AG04449 (cell line): Measurements from ENCODE around the gene ZKSCAN4.

Experiments
- CTCF ChIA-PET: fragments of 350-600 bp; formaldehyde crosslinking; extraction: SDS; loops from one replicate; lab custom pipeline; 2021; ENCODE audit warnings: antibody characterized with exemption; lab: Yijun Ruan, JAX
- POLR2A ChIA-PET: fragments of 400-600, 350-600 bp; formaldehyde crosslinking; extraction: SDS; loops from one replicate; lab custom pipeline; 2020; ENCODE audit warnings: antibody characterized with exemption, inconsistent platforms; lab: Yijun Ruan, JAX
- DNase-seq: peaks from one replicate; pipeline ENCODE4 v3.0.0-alpha.2; 2010; ENCODE audit warnings: low read depth, low spot score
- H3K4me3 ChIP-seq: 2 replicates; pipeline ENCODE4 v1.5.1; 2011; ENCODE audit warnings: low read depth, mild to moderate bottlenecking, control low read depth, low read length
- TF ChIP-seq, protein P1 (sequence below): IDR thresholded peaks from one replicate; pipeline ENCODE4 v1.5.1; 2011; ENCODE audit warnings: mild to moderate bottlenecking, moderate library complexity, low read length, control low read depth, inconsistent platforms; ENCODE audit not compliant: insufficient read depth; ENCODE audit errors: missing control alignments

Gene ZKSCAN4

DNA sequence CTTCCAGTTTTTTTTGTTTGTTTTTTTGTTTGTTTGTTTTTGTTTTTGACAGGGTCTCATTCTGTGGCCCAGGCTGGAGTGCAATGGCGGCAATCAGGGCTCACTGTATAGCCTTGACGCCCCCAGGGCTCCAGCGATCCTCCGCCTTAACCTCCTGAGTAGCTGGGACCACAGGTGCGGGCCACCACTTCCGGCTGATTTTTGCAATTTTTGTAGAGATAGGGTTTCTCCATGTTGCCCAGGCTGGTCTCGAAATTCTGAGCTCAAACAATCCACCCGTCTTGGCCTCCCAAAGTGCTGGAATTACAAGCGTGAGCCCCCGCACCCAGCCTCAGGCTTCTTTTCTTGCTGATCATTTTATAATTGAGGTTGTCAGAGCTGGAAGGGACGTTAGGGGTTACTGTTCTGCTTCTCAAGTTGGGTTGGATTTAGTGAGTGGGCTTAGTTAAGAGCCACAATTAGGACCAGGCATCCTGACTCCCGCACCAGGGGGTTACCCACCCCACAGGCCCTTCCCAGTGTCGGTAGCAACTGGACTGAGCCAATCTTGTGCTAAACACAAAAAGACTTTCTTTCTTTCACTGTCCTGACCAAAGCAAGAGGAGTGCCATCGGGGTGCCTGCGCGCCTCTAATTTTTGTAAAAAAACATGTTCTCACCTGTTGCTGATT is 40.1 kb downstream of the ZKSCAN4 start:
- CTCF ChIA-PET: interaction anchor here (1.6 kb wide), 1 partner anchor 22 kb away, joined by 4 read pairs; no protein-coding TSS in a partner anchor
- DNase-seq: no peak

DNA sequence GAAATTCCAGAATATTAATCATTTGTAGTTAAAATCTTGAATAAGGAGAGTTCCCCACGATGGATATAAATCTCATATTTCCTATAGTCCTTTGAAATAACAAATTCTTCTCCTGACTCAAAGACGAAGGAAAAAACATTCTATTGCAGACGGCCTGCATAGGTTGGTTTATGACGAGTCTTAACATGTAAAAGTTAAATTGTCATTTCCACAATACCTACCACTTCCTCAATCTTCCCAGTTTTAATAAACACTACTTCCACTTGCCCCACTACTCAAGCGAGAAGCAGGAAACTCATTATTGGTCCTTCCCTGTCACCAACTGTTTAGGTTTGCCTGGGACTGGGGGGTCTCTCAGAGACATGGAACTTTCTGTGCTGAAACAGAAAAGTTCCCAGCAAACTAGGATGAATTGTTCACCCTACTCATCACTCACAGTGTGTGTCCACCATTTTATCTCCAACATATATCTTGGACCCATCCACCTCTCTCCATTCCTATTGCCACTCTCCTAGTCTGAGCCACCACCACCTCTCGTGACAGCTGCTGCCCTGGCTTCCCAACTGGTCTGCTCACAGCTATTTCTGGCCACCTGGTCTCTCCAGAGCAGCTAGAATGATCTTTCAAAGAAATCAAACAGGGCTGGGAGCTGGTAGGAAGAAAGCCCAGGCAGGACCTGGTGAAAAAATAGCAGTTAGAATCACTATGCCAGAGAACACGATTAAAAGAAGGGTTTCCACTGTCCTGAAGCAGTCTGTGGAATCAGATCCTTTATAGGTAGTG is 42.1 kb downstream of the ZKSCAN4 start:
- ChIA-PET POLR2A (no interaction called here), CTCF (no interaction called here)
- no peak overlapping the region for H3K4me3 ChIP-seq
- no peak for DNase-seq
- TF ChIP-seq, protein P1, sequence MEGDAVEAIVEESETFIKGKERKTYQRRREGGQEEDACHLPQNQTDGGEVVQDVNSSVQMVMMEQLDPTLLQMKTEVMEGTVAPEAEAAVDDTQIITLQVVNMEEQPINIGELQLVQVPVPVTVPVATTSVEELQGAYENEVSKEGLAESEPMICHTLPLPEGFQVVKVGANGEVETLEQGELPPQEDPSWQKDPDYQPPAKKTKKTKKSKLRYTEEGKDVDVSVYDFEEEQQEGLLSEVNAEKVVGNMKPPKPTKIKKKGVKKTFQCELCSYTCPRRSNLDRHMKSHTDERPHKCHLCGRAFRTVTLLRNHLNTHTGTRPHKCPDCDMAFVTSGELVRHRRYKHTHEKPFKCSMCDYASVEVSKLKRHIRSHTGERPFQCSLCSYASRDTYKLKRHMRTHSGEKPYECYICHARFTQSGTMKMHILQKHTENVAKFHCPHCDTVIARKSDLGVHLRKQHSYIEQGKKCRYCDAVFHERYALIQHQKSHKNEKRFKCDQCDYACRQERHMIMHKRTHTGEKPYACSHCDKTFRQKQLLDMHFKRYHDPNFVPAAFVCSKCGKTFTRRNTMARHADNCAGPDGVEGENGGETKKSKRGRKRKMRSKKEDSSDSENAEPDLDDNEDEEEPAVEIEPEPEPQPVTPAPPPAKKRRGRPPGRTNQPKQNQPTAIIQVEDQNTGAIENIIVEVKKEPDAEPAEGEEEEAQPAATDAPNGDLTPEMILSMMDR: no peak

More for the DNA sequence above, 40.1 kb downstream of the ZKSCAN4 start:
- peak overlapping the region; percentile 59 for H3K4me3 ChIP-seq
- TF ChIP-seq, protein P1: no peak
- POLR2A ChIA-PET: no interaction called here

DNA sequence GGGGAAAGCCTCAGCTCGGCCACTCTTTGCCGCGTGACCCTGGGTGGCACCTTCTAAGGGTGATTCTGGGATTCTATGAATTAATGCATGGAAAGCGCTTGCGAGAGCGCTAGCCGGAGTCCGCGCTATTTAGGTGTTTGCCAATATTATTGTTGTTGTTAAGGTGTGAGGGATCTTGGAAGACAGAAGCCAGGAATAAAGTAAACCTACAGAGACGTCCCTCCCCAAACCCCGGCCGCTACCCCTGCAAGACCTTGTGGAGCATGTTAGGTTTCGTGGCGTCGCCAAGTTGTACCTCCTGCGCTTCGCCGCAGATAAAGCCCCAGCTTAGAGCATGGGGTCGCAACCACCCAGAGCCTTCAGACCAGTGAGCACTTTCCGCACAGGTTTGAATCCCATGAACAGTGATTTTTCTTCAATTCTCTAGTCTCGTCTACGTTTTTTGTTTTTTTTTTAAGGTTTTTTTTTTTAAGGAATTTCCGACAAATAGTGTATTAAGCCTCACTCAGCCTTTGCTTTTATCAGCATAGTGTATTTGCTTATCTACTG is 43.9 kb downstream of the ZKSCAN4 start:
- TF ChIP-seq, protein P1: no peak
- H3K4me3 ChIP-seq: peak overlapping the region; percentile 49
- POLR2A ChIA-PET: no interaction called here
- CTCF ChIA-PET: no interaction called here
- DNase-seq: no peak

DNA sequence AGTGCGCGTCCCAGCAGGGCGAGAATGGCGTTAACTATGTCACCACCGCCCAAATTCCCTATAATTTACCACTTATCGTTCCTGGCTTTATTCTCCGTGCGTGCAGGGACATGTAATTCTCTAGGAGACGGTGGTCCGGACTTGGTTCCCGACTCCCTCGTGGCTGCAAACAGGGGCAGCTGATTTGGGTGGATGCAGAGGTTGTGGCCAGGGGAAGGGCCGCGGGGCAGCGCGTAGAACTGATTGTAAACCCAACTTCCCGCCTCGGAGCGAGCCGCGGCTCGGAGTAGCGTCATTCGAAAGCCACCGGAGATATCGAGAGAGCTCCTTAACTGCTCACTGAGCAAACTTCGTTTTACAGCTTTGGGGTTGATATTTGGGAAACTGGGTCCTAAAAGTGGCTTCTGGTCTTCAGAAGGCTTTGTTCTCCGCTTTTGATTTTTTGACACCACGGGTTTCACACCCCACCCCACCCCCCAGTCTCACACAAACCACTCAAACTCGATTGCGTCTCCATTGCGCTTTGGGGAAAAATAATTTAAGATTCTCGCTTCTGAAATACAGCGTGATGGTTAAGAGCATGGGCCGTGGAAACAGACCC is 44.5 kb downstream of the ZKSCAN4 start:
- no peak for DNase-seq
- ChIA-PET POLR2A (no interaction called here), CTCF (no interaction called here)
- TF ChIP-seq, protein P1: no peak
- H3K4me3 ChIP-seq: peak overlapping the region; percentile 49

DNA sequence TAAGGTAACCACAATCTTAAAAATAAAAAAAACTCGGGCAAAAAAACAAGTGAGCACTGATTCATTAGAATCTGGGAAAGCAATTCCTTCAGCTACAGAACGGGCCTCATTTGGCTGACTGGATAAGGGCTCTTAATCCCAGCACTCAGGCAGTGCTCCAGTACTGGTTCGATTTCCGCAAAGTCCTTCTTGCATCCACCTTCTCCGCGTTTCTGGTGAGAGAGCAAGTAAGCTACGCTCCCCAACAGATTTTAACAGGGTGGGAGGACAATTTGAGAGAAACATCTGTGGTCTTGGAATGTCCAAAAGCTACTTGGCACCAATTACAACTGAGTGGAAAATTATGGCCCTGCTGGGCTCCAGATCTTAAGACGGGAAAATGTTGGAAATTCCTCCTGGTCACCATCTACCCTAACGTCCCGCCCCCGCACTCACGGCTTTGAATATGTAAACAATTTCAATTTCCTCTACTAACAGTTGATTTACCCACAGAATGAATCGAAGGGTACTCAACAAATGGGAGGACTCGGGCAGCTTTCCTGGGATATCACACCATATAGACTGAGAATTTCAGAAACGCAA is 45.0 kb downstream of the ZKSCAN4 start:
- POLR2A ChIA-PET: no interaction called here
- DNase-seq: no peak
- TF ChIP-seq, protein P1: no peak
- CTCF ChIA-PET: no interaction called here
- H3K4me3 ChIP-seq: peak overlapping the region; percentile 49

DNA sequence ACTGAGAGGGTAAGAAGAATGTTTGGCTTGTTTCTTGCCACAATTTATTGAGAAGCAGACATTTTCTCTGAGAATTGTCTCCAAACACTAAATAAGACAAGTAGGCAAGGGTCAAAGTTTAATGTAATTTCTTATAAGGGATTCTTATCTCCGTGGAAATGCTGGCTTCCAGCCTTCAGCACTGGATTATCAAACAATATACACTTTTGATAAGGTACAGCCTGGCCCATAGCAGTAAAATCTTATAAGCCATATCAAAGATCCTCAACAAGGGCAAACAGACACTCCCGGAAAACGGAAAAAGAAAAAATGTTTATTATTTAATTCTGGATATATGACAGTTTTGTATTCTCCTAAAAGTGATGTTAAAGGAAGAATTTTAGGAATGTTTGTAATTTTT is 45.5 kb downstream of the ZKSCAN4 start:
- H3K4me3 ChIP-seq: no peak overlapping the region
- POLR2A ChIA-PET: no interaction called here
- DNase-seq: no peak
- TF ChIP-seq, protein P1: no peak
- CTCF ChIA-PET: no interaction called here
